ENCODE measurements around the gene CIP2A.
A peak's percentile ranks its signal among the peaks of the same experiment; 100 is the strongest.
"Not testable (repeated sequence)": the region's sequence is repeated elsewhere in the genome, so short reads cannot be mapped to it uniquely, and the experiment has no call there.

Gene CIP2A

DNA sequence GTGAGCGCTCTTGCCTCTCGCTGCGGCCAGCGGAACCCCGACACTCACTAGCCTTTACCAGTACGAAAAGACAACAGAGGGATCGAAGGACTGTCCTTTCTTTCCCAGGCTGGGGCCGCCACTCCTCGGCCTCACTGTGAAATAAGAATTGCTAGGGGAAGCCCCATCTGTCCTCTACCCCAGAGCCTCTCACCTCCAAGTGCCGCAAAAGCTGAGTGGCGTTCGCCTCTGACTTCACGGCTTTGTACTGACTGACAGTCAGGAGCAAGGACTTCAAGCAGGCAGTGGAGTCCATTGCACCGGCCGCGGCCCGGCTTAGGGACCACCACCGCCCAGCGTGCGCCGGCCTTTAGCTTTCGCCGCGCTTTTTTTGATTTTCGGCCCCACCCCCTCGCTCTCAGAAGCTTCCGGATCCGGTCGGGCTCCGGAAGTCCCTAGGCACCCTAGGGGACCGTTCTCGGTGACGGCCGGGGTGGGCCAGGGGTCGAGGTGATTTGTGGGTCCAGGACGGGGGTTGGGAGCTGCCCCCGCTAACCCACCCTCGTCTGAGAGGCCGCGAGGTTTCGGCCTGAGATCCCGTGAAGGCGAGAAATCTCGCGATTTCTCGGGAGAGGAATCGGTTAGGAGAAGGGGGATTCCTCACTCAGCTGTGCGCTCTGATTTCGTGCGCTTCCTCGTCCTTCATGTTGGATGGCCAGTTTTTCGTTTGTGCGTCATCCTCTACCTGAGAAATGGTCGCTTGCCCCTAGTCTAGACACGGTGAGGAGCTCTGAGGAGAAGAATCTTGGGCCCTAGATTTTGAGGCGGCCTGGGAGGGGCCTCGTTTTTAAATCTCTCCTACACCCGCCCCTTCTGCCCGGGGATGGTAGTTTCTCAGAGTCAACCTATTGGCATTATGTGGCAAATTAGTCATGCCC lies at the start of gene CIP2A, which contains the start of gene DZIP3:
Gene CIP2A, minus strand, starts transcription at position 358 of the 917 bp plus-strand sequence. Its CDS starts 63 bp downstream, at position 295.
Gene DZIP3, plus strand, starts transcription at position 642 of the 917 bp plus-strand sequence. CDS start 15,685 bp downstream, outside the sequence.
- peak; percentile 96 for DNase-seq

DNA sequence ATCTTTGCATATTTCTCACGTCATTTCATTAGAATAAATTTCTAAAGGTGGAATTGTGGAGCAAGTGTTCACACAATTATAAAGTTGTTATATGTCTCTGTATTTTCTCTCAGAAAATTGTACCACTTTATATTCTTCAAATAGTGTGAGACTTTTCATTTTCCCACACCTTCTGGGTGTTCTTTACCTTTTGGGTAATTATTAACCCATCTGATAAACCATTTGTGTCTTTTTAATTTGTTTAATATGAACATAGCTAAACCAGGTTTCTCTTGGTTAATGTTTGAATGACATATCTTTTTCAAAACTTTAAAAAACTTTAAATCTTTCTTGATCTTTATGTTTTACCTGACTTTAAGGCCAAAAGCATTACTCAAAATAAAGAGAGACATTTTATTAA lies 40.7 kb upstream of the CIP2A start:
- DNase-seq, result no peak

DNA sequence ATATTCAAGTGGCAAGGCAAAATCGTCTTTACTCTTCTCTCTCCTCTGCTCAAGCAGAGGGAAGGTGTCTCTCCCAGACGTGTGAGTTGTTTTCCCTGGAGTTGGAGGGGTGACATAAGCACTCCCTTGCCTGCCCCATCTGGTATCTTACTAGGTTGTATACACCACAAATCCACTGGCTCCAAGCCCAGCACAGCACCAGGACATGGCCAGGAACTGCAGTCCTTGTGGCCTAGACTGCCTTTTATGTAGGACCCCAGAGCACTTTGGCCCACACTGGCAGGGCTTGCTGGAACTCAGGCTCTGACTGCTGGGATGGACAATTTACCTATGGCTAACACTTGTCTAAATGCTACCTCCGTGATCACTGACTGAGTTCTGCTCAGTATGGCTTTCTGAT lies 34.3 kb upstream of the CIP2A start:
- DNase-seq, result no peak

DNA sequence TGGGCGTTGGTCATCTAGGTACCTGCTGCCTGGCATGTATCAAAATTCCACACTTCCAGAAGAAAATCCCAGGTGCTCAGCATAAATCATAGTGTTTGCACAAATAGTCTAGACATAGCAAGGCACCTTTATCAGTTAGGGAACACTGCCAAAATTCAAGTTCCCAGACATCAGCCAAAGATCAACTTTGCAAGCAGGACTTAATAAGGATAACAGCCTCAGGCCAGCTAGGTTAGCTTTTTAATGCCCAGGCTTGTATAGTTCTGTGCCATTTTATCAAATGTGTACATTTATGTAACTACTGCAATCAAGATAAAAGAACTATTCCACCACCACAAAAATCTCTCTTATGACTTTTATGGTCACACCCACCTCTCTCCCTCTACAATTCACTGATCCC lies 31.0 kb upstream of the CIP2A start:
- DNase-seq, result no peak

DNA sequence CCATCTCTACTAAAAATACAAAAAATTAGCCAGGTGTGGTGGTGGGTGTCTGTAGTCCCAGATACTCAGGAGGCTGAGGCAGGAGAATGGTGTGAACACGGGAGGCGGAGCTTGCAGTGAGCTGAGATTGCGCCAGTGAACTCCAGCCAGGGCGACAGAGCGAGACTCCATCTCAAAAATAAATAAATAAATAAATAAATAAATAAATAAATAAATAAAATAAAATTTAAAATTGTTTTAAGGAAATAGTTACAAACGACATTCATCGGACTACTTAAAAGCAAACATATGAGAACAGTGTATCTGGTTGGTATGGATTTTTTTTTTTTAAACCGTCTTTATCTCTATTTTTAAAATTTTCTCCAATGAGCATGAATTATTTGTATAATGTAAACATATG lies 26.9 kb upstream of the CIP2A start:
- not testable (repeated sequence) for DNase-seq

DNA sequence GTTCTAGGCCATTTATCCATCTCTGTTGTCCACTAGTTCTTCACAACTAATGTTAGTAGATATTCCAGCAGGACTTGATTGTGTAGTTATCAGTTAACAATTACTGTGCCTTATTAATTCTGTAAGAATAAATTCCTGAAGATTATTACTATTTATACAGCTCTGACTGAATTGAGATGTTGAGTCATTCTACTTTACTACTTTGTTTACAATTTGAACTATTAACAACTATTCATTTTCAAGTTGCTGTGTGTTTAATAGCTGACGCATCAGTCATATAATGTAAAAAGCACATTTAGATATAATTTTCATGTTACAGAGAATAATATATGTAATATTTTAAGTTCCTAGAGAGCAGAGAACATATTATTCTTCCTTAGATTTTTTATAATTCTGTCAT lies 21.4 kb upstream of the CIP2A start:
- DNase-seq, result no peak

DNA sequence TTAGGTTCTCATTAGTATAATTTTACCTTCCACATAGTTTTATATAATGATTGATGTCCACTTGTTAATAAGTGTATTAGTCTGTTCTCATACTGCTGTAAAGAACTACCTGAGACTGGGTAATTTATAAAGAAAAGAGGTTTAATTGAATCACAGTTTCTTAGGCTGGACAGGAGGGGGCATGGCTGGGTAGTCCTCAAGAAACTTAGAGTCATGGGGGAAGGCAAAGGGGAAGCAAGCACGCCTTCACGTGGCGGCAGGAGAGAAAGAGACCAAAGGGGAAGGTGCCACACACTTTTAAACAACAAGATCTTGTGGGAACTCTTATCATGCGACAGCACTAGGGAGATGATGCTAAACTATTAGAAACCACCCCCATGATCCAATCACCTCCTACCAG lies 19.5 kb upstream of the CIP2A start:
- DNase-seq, result no peak

DNA sequence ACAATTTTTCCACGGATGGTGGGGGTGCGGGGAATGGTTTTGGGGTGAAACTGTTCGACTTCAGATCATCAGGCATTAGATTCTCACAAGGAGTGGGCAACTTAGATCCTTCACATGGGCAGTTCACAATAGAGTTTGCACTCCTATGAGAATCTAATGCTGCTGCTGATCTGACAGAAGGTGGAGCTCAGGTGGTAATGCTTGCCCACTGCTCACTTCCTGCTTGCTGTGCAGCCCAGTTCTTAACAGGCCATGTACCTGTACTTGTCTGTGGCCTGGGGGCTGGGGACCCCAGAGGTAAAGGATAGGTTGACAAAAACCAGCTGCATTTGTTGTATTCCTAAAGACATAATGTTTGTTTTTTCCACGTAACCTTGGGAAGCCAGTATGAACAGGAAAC lies 16.3 kb upstream of the CIP2A start:
- DNase-seq, result no peak

DNA sequence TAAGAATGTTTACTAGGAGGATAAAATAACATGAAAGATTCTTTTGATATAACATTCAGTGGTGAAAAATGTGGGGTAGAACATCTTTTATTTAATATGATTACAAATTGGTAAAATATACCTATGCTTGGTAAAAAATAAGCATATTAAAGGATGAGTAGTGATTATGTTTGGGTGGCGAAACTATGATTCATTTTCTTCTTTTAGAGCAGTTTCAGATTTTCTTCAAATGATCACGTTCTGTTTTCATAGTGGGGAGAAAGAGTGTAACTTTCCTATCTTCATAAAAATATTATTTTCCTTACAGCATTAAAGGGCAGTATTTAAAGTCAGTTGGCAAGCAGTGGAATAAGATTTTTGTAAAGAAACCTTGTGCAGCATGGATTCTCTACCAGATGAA lies 15.8 kb upstream of the CIP2A start:
- DNase-seq, result no peak

DNA sequence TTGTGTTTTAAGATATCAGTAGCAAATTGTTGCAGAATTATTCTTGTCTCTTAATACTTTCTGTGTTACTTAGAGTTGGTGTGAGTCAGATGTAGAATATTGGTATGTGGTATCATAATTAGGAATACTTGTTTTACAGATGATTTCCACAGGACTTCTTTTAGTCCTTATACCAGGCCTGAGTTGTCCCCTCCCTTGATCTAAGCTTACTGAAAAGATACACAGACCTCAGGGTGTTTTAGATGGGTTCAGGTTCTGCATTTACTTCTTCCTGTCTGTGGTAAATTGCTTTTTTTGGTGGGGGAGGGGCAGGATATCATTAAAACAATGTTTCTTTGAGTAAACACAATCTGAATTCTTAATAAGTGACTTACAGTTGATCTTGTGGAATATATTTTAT lies 14.5 kb upstream of the CIP2A start:
- no peak for DNase-seq

DNA sequence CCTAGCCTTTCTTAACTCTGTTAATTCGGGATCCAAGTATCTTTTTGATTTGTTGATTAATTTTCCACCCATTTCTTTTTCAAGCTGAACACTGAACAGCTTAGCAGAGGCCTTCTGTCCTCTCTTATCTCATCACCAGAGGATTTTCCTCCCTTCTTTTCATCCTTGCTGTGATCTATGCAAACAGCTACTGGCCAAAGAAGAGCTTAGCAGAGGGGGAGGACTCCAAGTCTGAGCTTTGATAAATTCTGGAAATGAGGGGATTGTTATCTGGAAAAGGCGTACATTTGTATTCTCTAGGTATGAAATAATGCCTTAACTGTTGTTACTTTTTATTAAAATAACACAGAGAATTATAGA lies 13.7 kb upstream of the CIP2A start:
- no peak for DNase-seq

DNA sequence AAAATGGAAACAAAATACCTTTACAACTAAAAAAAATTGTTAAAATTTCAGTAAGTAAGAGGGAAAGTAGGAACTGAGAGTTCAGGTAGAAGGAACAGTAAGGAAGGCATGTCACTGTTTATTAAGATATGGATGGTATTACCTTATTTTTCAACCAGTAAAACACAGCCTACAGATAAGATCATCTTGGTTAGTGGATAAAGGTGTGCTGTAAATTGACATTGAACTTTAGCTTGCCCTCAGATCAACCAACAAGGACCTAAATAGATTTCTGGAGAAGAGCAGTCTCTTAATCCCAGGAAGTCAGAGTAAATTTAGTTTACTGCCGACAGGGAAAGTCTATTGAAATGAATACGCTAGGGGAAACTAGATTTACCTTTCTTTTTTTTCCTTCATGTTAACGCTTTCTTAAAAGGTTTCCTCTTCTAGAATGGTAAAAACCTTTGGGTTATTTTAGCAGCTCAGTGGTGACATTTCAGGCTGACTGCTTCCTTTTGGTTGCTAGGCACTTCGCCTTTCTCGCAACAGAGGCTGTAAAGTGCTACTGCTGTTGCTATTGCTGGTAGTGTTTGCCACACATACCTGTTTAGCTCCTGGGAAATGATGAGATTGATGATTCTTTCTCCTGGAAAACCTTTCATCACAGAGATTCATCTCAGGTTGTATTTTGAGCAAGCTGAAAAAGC lies 13.2 kb upstream of the CIP2A start:
- no peak for DNase-seq

DNA sequence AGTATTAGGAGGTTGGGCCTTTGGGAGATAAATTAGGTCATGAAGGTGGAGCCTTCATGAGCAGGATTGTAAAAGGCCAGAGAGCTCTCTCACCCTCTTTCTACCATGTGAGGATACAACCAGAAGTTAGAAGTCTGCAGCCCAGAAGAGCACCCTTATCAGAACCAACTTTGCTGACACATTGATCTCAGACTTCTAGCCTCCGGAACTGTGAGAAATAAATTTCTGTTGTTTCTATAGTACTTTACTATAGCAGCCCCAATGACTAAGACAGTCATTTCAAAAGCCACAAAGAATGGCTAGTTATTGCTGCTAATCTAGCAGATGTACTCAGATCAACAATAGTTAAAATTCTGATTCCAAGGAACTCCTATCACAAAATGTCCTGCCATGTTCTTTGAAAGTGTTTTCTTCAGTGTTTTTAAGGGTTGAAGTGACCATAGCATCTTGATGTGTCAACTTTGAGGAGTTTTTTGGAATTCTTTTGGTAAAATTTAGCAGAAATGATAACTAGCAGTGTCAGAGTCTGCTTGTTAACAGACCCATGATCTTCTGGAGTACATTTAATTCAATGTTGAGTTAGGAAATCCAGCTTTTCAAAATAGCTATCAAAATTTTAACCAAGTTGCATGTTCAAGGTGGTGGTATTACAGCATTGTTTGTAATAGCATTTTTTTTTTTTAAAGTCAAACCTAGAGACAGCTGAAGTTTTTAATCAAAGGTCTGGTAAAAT lies 10.6 kb upstream of the CIP2A start:
- no peak for DNase-seq

DNA sequence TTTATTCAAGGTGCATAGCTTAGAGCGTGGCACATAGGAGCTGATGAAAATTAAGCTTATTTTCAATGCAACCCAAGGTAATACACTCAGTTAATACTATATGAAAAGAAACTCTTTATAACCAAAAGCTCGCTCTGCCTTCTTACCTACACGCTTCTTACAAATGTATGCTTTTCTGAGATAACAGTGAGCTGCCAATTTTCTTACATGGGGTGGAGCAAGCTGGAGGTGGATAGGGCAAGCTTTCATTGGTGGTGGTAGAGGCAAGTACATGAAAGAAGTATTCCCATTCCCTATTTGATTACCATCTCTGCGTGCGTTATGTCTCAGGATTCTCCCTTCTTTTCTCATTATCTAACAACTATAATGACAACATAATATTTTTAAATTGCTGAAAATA lies 9.1 kb upstream of the CIP2A start:
- DNase-seq, result no peak

DNA sequence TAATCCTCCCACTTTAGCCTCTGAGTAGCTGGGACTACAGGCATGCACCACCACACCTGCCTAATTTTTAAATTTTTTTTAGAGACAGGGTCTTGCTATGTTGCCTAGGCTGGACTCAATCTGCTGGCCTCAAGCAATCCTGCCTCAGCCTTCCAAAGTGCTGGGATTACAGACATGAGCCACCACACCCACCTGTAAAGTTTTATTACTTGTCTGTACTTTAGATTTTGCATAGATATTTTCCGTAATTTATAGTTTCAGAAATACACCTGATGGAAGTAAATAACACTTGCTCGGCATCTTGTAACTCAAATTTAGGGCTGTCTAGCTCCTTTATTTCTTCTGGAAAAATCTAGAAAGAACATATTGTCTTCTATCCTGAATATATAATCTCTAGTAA lies 6.1 kb upstream of the CIP2A start:
- no peak for DNase-seq

DNA sequence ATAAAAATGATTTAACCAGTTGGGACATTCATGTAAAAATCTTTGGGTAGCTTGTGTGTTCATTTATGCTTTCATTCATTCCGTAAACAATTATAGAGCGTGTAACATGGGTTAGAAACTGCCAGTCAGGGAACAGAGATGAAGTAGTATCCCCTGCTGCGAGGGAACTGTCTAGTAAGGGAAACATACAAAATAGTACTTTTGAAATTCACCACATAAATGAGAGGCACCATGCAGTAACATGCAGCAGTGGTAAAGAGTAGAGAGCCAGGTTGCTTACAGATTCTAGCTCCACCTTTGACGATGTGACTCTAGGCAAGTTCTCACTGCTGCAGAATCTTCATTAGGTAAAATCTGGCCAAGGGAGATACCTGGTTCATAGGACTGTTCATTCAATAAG lies 1.2 kb upstream of the CIP2A start:
- no peak for DNase-seq

DNA sequence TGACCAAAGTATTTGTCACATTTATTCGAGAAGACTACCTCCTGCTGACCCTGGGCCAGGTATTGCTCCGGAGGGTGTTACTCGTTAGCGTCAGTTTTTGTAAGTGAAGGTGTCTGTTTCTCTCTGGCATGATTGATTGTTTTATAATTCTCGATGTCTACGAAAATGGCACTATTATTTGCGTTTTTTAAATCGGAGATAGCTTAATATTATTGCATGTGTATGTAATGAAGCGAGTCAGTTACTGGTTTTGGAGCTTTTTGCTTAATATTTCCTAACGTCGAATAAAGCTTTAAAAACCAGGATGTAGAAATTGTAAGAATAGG lies 723 bp upstream of the CIP2A start:
- DNase-seq, result no peak

DNA sequence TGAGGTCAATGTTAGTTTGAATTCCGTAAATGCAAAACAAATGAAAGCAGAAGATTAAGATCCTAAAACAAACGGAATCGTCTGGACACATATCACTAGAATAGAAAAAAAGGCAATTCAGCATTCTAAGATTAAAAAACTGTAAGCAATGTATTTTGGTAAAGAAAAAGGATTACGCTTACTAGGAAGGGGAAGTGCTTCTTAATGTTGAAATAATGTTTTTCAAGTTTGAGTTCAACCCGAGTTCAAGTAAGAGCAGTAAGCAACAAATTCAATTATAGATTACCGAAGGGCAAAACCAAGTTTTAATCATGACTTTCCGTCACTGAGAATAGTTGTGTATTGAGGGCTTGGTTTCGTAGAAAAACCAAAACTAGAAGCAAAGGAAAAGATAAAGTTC lies 637 bp downstream of the CIP2A start:
- no peak for DNase-seq

DNA sequence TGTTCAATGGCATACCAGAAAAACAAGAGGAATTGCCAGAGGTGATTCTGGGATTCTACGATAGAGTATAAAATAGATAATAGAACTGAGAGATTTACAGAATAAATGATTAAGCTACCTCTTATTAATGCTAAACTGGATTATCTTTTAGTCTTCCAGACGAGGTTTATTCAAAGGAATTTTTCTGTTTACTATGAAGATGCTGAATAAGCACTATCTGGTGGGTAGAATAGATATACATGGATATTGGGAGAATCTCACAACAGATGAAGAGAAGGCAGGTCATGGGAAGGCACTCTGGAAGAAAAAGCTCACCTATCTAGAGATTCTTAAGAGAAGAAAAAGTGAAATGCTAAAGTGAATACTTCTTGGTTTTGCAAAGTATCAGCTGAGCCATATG lies 11.2 kb downstream of the CIP2A start:
- DNase-seq, result no peak

DNA sequence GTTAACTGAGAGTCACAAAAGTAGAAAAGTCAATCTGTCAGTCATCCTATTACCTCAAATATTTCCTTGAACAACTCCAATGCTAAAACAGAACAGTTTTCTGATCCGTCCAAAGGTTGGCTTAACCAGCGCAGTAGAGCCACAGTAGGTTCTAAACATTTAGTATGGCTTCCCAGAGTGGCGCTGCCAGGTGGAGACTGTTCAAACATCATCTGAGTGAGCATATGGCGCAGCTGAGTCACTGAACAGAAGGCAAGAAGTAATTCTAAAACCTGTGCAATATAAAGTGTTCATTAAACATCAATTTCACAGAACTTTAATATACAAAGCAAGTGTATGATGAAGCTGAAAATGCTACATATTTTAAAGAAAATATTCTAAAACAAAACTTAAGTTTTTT lies 19.9 kb downstream of the CIP2A start:
- DNase-seq, result no peak

DNA sequence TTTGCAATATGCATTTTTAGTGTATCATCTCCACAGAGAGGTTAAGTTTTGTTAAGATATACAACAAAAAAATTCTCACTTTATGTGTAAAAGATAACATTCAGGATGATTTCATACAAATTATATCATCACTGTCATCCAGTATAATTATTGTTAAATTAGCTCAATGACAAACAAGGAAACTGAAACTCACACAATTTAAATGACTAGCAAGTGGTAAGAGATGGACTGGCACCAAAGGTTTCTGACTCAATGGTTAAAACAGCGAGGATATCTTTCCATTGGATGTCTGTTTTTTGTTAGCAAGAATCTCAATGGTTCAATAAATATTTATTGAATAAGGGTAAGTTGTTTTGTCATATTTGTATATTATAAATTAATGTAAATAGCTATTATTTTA lies 22.6 kb downstream of the CIP2A start:
- no peak for DNase-seq

DNA sequence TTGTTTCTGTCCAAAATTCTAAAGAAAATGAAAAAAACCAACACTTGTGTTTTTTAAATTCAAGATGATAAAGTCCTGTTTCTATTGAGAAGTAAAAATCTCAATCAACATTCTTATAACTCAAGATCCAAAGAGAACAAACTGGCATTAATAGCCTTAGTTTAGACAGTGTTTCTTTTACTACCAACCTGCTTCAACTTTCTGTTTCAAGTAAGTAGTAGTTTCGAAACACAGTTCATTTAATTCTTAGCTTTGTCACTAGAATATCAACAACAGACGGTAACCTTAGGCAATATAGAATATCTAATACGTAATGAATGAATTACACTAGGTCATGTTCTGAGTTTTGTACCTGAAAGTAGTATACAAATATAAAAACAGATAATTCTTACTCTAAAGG lies 23.7 kb downstream of the CIP2A start:
- DNase-seq, result no peak

DNA sequence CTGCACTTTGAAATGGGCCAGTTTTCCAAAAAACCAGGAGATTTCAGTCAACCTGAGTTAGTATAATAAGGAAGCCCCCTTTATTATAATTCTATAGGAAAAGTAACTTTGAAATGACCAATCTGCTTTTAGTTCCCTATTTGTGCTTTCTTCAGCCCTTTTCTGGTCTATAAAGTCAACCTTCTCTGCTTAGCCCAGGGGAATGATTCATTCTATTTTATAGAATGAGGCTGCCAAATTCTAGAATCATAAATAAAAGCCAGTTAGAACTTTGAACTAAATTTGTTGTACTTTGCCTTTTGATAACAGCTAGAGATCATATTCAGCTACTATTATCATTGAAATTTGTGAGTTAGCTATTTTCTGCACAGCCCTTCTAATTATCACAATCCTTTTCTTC lies 24.7 kb downstream of the CIP2A start:
- no peak for DNase-seq

DNA sequence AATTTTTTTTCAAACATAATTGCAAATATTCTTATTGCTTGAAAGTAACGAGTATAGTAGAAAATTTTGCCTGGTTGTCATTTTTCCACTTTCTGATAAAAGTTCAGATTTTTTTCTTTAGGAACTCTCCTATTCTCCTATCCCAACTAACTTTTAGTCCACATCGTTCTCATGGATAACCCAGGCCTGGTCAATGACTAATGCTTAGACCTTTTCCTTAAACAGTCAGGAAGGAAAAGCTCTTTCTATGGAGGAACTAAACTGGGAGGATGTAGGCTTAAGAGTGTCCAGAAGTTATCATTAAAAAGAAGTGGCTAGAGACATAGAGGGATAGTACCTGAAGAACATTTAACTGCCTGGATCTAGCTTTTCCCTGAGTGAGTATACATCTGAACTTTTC lies 26.7 kb downstream of the CIP2A start:
- no peak for DNase-seq
